ENCODE results near the gene SLC25A24.
"Not testable (repeated sequence)": the region's sequence is repeated elsewhere in the genome, so short reads cannot be mapped to it uniquely, and the experiment has no call there.

The SLC25A24 gene

GRCh38 chr1:108199201-108199691, 897 bp downstream of the SLC25A24 start:
- ATAC-seq (no peak), DNase-seq (no peak)

GRCh38 chr1:108194051-108194450, 6.1 kb downstream of the SLC25A24 start:
- DNase-seq (no peak), ATAC-seq (no peak)

- ATAC-seq: no peak
- no peak for DNase-seq
Measured at GRCh38 chr1:108193333-108193732, 6.8 kb downstream of the SLC25A24 start.

DNA sequence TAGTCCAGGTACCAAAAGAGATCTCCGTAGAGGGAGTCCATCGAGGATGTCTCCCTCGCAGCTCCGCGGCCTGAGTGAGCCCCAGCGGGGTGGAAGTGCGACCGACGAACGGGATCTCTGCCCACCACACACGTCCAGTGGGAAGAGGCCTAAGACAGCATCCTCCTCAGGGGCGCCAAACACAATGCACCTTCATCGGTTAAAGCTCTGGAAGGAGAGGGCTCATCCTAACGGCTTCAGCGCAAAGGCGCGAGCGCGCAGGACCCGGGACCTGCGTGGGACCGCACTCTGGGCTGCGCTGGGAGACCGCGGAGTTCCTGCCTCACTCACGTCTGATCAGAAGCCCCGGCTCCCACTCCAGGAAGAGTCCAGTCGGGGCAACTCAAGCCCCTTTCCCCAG, 7.6 kb downstream of the SLC25A24 start:
- DNase-seq: no peak
- ATAC-seq: no peak

GRCh38 chr1:108190686-108191416, 9.3 kb downstream of the SLC25A24 start:
- ATAC-seq: no peak
- no peak for DNase-seq

DNA sequence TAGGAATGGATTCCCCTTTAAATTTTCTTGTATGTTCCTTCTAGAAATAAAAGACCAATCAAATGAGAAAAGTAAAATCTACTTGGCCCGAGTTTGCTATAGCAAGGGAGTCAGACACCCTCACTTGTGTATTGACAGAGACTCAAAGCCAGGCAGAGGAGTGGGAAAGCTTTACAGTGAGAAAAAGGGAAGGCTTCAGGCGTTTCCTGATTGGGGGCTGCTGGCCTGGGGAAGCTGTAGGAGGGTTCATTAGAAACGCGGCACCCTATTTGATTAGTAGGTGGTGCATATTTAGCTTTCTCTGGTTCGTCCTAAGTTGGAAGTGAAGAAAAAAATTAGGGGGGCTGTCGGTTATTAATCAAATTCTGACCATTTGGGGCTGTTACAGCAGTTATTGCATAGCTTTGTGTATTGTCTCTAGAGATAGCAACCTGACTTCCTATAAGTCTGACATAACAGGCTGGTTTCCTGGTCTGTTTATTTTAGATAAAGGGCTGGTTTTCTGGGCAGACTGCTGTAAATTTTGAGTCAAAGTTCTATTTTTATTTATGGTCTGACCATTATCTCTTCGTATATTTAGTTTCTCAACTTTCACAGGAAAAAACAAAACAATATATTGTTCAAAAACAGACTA, 10.0 kb downstream of the SLC25A24 start:
- ATAC-seq (no peak), DNase-seq (no peak)

DNA sequence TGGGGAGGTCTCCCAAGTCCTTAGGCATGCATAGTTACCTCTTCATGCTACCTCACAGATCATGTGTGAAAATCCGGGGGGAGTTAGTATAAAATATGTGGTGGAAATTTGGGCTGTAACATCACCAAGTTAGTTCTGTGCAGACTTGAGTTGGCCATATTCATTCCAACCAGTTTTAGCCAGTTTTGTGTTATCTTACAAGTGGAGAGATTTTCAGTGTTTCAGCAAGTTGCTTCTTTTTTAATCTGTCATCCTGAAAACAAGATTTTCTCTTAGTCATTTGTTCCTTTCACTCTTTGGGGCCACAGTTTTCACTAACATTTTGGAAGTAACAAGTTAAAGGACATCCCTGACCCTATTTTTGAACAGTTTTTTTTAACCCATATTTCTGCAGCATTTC, 11.3 kb downstream of the SLC25A24 start:
- no peak for ATAC-seq

DNA sequence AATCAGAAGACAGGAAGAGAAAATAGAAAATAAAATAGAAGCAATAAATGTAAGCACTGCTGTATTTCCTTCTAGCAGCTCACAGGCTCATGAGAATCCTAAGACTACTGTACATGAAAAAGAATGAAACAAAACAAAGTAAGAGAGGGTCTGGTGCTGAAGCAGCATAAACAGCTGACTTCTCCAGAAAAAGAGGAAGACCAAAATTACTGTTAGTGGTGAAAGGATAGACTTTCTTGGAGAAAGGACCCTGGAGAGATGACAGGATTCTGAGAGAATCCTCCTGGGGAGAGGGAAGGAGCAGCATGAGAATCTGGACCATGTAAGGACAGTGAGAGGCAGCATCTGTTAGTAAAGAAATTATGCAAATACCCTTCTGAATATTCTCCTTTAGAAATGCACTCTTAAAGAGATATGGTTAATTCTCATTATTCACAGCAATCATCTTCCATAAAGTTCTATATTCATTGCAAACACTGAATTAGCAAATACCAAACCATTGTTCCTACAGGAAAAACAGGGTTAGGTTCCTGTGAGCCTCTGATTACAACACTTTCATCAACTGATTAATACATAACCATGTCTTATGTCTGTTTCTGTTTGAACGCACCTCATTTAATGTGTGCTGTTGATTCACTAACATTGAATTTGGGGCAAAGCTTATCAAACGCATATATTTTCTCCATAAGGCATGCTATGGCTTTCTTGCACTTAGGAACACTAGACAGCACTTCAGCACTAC, 17.0 kb downstream of the SLC25A24 start:
- no peak for DNase-seq

More for the DNA sequence above, 11.3 kb downstream of the SLC25A24 start:
- DNase-seq: no peak

GRCh38 chr1:108179018-108179417, 21.1 kb downstream of the SLC25A24 start:
- DNase-seq: no peak
- no peak for ATAC-seq

More for the DNA sequence above, 17.0 kb downstream of the SLC25A24 start:
- ATAC-seq: no peak

DNA sequence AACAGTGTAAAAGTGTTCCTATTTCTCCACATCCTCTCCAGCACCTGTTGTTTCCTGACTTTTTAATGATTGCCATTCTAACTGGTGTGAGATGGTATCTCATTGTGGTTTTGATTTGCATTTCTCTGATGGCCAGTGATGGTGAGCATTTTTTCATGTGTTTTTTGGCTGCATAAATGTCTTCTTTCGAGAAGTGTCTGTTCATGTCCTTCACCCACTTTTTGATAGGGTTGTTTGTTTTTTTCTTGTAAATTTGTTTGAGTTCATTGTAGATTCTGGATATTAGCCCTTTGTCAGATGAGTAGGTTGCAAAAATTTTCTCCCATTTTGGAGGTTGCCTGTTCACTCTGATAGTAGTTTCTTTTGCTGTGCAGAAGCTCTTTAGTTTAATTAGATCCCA, 37.7 kb downstream of the SLC25A24 start:
- not testable (repeated sequence) for DNase-seq, ATAC-seq

DNA sequence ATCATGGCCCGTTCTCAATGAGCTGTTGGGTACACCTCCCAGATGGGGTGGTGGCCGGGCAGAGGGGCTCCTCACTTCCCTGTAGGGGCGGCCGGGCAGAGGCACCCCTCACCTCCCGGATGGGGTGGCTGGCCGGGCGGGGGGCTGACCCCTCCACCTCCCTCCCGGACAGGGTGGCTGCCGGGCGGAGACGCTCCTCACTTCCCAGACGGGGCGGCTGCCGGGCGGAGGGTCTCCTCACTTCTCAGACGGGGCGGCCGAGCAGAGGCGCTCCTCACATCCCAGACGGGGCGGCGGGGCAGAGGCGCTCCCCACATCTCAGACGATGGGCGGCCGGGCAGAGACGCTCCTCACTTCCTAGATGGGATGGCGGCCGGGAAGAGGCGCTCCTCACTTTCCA, 40.2 kb downstream of the SLC25A24 start:
- not testable (repeated sequence) for DNase-seq, ATAC-seq

- ATAC-seq: no peak
- no peak for DNase-seq
Measured at GRCh38 chr1:108158893-108159453, 41.2 kb downstream of the SLC25A24 start.

DNA sequence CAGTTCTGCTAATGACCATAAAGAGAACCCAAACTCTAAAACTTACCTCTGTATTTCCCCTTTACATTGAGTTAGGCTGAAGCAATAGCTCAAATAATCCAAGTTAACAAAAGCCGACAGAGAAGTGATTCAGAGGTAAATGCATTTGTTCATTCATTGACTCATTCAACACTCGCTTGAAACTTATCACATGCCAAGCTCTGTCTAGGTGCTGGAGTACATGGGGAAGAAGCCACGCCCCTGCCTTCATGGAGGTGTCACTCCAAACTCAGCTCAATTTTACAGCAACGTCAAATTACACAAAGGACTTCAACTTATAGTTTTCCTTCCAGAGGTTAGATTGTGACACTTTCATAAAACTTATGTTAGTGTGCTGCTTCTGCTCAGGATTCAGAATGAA, 45.8 kb downstream of the SLC25A24 start:
- DNase-seq (no peak), ATAC-seq (no peak)

DNA sequence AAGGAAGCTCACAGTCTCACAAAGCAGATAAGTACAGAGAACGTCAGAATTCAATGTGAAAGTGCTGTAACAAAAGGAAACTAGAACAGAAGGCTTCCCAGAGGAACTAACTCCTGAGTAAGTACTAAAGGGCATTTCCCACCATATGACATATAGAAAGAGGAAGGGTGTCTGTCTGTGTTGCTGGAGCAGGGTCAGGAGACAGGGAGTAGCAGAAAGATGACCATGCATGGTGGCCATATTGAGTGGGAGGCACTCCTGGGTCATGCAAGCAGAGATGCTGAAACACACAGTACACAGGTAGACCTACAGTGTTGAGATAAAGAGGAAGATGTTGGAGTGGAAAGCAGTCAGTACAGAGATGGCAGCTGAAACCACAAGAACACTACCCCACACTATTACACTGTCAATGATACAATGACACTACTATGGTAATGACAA, 47.3 kb downstream of the SLC25A24 start:
- ATAC-seq (peak; percentile 32), DNase-seq (no peak)

GRCh38 chr1:108151548-108151947, 48.6 kb downstream of the SLC25A24 start:
- ATAC-seq: no peak
- no peak for DNase-seq

GRCh38 chr1:108149796-108150467, 50.2 kb downstream of the SLC25A24 start:
- DNase-seq (no peak), ATAC-seq (no peak)

DNA sequence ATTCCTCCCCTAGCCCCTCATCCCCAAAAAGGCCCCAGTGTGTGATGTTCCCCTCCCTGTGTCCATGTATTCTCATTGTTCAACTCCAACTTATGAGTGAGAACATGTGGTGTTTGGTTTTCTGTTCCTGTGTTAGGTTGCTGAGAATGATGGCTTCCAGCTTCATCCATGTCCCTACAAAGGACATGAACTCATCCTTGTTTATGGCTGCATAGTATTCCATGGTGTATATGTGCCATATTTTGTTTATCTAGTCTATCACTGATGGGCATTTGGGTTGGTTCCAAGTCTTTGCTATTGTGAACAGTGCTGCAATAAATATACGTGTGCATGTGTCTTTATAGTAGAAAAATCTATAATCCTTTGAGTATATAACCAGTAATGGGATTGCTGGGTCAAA, 55.6 kb downstream of the SLC25A24 start:
- ATAC-seq, DNase-seq: not testable (repeated sequence)

- no peak for DNase-seq
- ATAC-seq: no peak
Measured at GRCh38 chr1:108142773-108143394, 57.3 kb downstream of the SLC25A24 start.

GRCh38 chr1:108142258-108142657, 57.9 kb downstream of the SLC25A24 start:
- ATAC-seq (no peak), DNase-seq (no peak)

- ATAC-seq: no peak
- no peak for DNase-seq
Measured at GRCh38 chr1:108141621-108142020, 58.5 kb downstream of the SLC25A24 start.

DNA sequence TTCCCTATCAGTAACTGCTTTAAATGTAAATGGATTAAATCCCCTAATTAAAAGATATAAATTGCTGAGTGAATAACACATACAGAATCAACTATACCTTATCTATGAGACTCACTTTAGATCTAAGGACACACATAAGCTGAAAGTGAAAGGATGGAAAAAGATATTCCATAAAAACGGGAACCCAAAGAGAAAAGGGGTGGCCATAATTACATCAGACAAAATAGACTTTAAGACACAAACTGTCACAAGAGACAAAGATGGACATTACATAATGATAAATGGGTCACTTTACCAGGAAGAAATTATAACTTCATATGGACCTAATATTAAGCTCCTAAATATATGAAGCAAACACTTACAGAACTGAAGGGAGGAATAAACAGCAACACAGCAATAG, 59.2 kb downstream of the SLC25A24 start:
- DNase-seq: no peak
- no peak for ATAC-seq

Measured in stimulated activated naive CD8-positive, alpha-beta T cell treated with anti-CD3 and anti-CD28 coated beads, Interleukin-15, Interleukin-2, amounts not matched to agents 100 U/mL and 50 U/mL, for 24 hours (primary cell).